Limb (tissue), 2 donors: ENCODE data around the gene SEC24D.

Source experiments
- DNase-seq, 2 donors: peaks; one replicate each; pipeline ENCODE4 v3.0.0-alpha.2; 2016; ENCODE audit errors: extremely low spot score in 2 of 2

Gene SEC24D

DNA sequence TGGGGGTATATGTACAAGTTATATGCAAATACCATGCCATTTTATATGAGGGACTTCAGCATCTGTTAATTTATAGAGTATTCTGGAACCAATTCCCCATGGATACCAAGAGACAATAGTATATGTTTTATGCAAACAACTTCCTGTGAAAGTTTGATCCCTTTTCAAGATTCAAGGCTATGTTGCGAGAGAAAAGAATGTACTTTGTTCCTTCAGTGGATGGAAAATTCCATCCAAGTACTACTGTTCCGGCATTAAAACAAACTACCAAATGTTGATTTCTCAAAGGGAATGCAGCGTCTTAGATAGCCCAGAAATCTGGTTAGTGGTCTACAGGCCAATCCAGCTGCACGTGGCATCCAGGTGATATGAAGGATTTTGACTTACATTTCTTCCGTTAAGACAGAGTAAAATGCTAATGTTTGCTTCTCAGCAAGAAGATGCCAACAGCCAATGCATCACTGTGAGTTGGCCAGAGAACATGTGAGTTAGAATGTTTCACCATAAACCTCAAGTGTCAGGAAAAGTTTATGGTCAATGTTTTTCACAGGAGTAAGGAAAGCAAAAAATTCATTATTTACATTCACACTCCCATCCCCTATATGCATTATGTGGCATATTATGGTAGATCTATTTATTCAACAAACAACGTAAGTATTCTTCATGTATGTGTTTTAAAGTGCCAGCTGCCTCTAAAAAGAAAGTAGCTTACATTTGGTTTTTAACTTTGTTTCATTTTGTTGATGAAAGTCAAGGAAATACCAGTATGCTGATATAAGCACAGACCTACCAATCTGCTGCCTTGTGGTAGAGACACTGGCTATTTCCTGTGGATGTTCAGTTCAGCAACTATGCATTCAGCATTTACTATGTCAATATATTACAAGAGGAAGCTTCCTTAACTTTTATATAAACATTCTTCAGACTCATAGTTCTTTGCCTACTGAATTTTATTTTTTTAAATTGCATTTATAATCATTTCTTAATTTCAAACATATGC, 106.3 kb downstream of the SEC24D start:
- DNase-seq: no peak

DNA sequence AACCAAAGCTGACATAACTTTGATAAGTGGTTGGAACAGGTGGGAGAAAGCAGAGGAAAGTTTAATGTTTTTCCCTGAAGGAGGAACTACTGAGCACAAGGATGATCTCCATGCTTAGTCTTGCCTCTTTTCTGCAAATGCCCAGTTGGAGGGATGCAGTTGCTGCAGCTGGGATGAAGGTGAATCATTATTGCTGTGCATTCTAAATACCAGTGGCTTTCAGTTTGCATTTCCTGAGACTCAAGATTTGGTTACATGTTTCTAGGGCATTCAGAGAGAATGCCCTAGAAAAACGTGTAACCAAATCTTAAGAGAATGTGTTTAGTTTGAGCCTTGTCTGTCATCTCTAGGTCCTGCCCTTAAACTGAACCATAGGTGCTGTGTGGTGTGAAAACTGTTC, 108.6 kb downstream of the SEC24D start:
- DNase-seq: no peak

DNA sequence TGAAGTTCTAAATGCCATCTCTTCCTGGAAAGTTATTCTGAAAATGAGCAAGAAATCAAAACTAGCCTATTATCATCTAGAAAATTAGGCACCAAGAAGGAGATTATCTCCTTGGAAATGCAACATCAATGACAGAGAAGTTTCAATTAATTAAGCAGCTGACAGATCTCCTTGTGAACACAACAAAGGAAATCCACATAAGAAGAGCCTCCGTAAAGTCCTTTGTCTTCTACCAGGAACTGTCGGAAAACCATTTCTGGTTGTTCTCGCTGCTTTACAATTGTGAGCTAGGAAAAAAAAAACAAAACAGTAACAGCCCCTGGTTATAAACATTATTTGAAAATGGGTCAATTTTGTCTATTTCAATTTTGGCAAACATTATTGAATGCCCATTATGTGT, 112.6 kb downstream of the SEC24D start:
- no peak for DNase-seq

DNA sequence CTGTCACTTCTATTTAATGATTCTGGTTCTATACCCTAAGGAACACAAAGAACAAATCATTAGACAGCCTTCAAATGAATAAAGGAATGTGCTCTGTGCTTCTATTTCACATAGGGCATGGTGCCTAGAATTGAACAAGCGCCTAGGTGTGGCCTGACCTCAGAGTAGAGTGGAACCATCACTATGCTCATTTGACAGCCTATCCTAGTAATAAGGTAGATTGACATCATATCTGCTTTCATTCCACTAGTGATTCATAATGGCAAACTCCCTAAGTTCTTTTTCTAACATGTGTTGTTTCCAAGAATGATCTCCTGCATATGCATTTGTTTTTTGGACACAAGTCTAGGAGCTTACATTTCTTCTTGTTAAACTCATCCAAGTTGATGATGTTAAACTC, 114.2 kb downstream of the SEC24D start:
- no peak for DNase-seq

- no peak for DNase-seq
Observed at GRCh38 chr4:118718511-118719170, 117.3 kb downstream of the SEC24D start.

DNA sequence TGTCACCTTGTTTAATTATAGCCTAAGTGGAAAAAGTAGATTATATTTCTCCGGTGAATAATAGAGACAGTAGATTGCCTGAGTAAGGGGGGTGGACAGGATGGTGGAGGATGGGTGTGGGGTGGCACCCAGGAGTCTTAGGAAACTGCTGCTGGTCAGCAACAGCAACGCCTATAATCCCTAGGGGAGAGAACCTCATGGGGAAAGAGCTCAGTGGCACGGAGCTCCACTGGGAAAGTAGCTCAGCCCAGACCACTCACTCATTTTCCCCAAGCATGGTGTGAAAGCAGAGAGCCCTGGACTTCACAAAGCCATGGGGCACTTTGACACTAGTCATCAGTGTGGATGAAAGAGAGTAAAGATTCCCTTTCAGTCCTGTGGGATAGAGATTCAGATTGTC, 119.6 kb downstream of the SEC24D start:
- DNase-seq: no peak

DNA sequence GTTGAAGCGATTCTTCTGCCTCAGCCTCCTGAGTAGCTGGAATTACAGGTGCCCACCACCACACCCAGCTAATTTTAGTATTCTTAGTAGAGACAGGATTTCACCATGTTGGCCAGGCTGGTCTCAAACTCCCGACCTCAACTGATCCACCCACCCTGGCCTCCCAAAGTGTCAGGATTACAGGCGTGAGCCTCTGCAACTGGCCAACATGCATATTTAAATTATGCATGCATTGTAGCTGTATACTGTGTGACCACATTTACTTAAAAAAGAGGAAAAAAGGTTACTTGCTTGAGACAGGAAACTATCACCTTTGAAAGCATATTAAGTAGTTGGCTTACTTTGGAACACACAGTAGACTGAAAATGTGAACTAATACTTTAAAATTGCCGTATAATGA, 121.2 kb downstream of the SEC24D start:
- no peak for DNase-seq

DNA sequence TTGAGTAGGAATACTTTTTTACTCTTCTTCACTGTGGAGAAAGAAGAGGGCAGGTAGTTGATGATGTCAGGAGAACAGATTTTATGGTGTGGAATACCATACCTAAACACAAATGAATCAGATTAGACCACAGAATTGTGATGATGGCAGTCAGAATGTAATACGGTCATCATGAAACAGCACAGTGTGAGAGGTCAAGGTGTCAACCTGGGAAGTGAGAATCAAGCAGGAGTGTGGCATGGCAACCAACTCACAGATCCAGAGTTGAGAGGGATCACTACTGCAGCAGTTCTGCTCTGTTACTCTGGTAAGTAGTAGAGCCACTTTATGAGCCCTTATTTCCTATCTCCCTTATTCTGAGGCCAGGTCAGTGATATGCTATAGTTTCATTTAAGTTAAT, 123.1 kb downstream of the SEC24D start:
- DNase-seq: no peak

DNA sequence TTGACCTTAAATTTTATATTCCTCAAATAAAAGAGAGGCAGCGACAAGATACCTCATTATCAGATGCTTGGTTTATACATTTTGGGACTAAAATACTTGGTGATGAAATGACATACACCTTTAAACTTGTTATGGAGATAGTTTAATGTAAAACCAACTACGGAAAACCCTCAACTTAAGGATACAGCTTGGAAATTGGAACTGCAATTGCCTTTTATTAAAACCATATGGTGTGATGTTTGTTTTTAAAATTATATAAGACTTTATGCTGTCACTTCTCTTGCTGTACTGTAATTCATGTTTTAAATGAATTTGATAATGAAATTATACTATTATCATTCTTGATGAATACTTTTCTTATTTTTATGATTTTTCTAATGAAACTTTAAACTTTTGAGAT, 124.9 kb downstream of the SEC24D start:
- peak in 1 of 2 donors; percentile 10 for DNase-seq

GRCh38 chr4:118703118-118703517, 132.8 kb downstream of the SEC24D start:
- no peak for DNase-seq

- DNase-seq: peak; percentile 94 to 97
Observed at GRCh38 chr4:118684873-118685811, 150.8 kb downstream of the SEC24D start, which contains the start of gene METTL14. Gene METTL14 (plus strand): TSS chr4:118685392. CDS start chr4:118685535, 143 bp downstream.

GRCh38 chr4:118683513-118683912, 152.4 kb downstream of the SEC24D start:
- no peak for DNase-seq

- DNase-seq: no peak
Observed at GRCh38 chr4:118682928-118683327, 153.0 kb downstream of the SEC24D start.

DNA sequence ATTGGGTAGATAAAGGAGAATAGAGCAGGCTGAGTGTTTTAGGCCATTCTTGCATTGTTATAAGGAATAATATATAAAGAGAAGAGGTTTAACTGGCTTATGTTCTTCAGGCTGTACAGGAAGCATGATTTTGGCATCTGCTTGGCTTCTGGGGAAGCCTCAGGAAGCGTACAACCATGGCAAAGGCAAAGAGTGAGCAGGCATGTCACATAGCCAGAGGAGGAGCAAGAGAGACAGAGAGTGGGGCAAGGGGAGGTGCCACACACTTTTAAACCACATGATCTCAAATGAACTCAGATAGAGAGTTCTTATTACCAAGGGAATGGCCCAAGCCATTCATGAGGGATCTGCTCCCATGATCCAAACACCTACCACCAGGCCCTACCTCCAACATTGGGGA, 155.1 kb downstream of the SEC24D start:
- no peak for DNase-seq

DNA sequence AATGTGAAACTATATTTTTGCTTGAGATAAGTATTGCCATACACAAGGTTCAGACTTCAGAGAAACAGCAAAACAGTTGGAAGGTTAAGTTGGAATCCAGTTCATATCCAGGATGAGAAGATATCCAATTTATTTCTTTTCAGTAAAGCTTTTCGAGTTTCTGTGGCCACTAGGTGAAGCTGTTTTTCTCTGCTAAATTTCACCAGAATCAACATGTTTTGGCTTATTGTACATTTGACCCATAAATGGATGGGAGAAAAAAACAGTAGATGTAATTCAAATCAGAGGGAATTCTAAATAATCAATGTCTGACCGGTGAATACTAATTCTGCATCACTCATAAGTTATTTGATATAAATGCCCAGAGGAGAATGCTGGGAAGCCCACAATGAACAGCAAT, 159.8 kb downstream of the SEC24D start:
- no peak for DNase-seq
